SH-SY5Y (cell line): ENCODE data around the gene TTC39C.

Source experiments
- GATA2 ChIP-seq: IDR thresholded peaks from 2 replicates; pipeline ENCODE4 v1.6.1; 2011; ENCODE audit warnings: mild to moderate bottlenecking, low read depth, low read length
- GATA3 ChIP-seq: IDR thresholded peaks from 2 replicates; pipeline ENCODE4 v1.6.1; 2011; ENCODE audit warnings: low read depth, mild to moderate bottlenecking, low read length, moderate library complexity

- TF ChIP-seq GATA2 (no peak), GATA3 (no peak)
Observed at GRCh38 chr18:24112874-24113615, 98.5 kb downstream of the TTC39C start.
